Ovary (tissue), 3 donors: ENCODE measurements around the gene EPHA1.

ENCODE experiments used
- EP300 ChIP-seq: sonication (generic); formaldehyde crosslinking; IDR thresholded peaks from one replicate; pipeline ENCODE4 v1.6.1; 2017; ENCODE audit warnings: antibody characterized with exemption
- TF ChIP-seq, protein P1 (sequence below), 3 donors: fragments of 450-650 bp in 2 of 3; fragments of 200-600 bp in 1 of 3; IDR thresholded peaks; one replicate each; pipeline versions ENCODE4 v1.5.1 to v1.8.0; 2016 to 2022; ENCODE audit warnings: antibody characterized with exemption in 3 of 3, mild to moderate bottlenecking in 1 of 3
- donor health status: DM: no; HTN: no; CAD: no.

DNA sequence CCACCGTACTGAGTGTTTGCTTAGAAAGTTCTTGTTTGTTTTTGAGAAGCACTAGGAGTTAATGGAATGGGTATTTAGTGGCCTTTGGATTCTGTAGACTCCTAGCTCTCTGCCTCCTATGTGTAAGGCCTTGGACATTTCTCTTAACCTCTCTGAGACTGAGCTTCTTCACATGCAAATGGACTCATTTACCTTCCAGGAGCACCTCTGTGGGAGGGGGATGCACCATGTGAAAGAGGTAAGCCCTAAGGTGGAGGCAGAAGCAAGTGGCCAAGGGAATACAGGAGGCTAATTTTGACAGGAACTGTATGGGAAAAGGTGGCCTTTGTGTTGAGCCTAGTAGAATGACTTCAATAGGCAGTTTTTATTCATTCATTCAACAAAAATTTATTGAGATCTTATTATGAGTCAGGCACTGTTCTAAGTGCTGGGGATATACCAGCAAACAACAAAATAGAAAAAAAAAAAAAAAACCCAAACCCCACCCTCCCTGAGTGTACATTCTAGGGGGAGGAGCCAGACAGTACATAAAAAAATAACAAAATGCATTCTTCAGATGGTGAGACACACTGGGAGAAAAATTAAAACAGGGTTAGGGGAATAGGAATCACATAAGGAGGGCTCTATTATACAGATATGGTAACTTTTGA lies 9.2 kb upstream of the EPHA1 start:
- no peak for TF ChIP-seq EP300
- TF ChIP-seq, protein P1, sequence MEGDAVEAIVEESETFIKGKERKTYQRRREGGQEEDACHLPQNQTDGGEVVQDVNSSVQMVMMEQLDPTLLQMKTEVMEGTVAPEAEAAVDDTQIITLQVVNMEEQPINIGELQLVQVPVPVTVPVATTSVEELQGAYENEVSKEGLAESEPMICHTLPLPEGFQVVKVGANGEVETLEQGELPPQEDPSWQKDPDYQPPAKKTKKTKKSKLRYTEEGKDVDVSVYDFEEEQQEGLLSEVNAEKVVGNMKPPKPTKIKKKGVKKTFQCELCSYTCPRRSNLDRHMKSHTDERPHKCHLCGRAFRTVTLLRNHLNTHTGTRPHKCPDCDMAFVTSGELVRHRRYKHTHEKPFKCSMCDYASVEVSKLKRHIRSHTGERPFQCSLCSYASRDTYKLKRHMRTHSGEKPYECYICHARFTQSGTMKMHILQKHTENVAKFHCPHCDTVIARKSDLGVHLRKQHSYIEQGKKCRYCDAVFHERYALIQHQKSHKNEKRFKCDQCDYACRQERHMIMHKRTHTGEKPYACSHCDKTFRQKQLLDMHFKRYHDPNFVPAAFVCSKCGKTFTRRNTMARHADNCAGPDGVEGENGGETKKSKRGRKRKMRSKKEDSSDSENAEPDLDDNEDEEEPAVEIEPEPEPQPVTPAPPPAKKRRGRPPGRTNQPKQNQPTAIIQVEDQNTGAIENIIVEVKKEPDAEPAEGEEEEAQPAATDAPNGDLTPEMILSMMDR (IDR thresholded peaks at IDR 0.05), result no peak
